ENCODE data around the gene PPM1H. TPM values are rescaled to one million over a fixed set of nuclear protein-coding genes. Genes with fewer than 3 reads are reported as not detected.

PPM1H gene
- total and polyA plus RNA-seq, 2 of the 8 experiments (the other 6 are each of a cell fraction or from before 2014, with no cell fraction given): 16.4 to 36.1 TPM

DNA sequence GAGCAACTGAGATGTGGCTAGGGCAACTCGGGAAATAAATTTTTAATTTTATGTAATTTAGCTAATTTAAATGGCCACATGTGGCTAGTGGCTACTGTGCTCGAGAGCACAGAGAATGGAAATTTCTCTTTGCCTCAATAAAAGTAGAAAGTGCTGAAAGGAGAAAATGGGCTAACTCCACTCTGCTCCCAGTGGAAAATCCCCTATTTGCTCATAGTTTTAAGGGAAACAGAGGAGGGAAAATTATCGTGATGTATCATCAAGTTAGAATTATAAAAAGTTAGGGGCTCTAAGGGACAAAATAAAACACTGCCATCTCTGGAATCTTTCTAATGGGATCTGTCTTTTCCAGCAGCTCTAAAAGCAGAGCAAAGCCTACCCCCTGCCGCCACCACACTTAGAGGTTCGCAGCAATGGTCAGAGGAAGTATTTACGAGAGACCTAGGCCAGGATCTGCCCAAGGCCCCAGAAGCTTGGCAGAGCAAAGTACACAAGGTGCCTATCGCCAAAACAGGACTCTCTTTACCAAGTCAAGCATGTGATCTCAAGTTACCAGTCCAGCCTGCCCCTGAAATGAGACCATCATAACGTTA is 220.7 kb downstream of the PPM1H start:
- H2BK120ac ChIP-seq (replicated peaks; ENCODE audit: low read depth, low read length): no peak overlapping the region
- H2BK20ac ChIP-seq (ENCODE audit: low read length): no peak overlapping the region
- no peak overlapping the region for H3K27ac ChIP-seq (ENCODE audit: low read depth, low read length)
- no peak for TF ChIP-seq RNF2 (IDR thresholded peaks at IDR 0.05; ENCODE audit: borderline replicate concordance, low read depth, low read length, missing control alignments, poor library complexity, severe bottlenecking)
- TF ChIP-seq ASH2L (IDR thresholded peaks at IDR 0.05; ENCODE audit: low read length): no peak
- TF ChIP-seq, protein P1, sequence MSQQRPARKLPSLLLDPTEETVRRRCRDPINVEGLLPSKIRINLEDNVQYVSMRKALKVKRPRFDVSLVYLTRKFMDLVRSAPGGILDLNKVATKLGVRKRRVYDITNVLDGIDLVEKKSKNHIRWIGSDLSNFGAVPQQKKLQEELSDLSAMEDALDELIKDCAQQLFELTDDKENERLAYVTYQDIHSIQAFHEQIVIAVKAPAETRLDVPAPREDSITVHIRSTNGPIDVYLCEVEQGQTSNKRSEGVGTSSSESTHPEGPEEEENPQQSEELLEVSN (IDR thresholded peaks at IDR 0.05): no peak
- no peak for TF ChIP-seq CHD2 (IDR thresholded peaks at IDR 0.05; ENCODE audit: low read length)
- TF ChIP-seq SP2 (IDR thresholded peaks at IDR 0.05; ENCODE audit: low read length): no peak
- TF ChIP-seq, protein P2, sequence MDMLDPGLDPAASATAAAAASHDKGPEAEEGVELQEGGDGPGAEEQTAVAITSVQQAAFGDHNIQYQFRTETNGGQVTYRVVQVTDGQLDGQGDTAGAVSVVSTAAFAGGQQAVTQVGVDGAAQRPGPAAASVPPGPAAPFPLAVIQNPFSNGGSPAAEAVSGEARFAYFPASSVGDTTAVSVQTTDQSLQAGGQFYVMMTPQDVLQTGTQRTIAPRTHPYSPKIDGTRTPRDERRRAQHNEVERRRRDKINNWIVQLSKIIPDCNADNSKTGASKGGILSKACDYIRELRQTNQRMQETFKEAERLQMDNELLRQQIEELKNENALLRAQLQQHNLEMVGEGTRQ (IDR thresholded peaks at IDR 0.05; ENCODE audit: low read length): no peak
- TF ChIP-seq PHF8 (conservative IDR thresholded peaks at IDR 0.05; ENCODE audit: low read depth, low read length): no peak
- no peak for TF ChIP-seq YY1 (IDR thresholded peaks at IDR 0.05; ENCODE audit: low read depth, low read length)
- no peak for TF ChIP-seq CREB1 (IDR thresholded peaks at IDR 0.05)
- no peak for TF ChIP-seq TBP (IDR thresholded peaks at IDR 0.05; ENCODE audit: low read depth, low read length)
- no peak for TF ChIP-seq HDAC2 (IDR thresholded peaks at IDR 0.05; ENCODE audit: borderline replicate concordance in 1 of 2, low read depth in 2 of 2, low read length in 2 of 2)

More for the DNA sequence above, 220.7 kb downstream of the PPM1H start:
- no peak overlapping the region for H2AFZ ChIP-seq (ENCODE audit: low read length)
- DNase-seq (ENCODE audit: low read depth in 1 of 2, low spot score in 2 of 2) (no peak), FAIRE-seq (no peak)
- H3K36me3 ChIP-seq (ENCODE audit: control insufficient read depth in 2 of 4, insufficient read depth in 4 of 4, low read length in 3 of 4): no peaks in the 10 kb centered on the region; a peak in 1 of 8 replicates
- no peak overlapping the region for H2BK12ac ChIP-seq (ENCODE audit: low read depth, low read length)
- H3K23ac ChIP-seq (ENCODE audit: insufficient read length): no peak overlapping the region
- no peaks in the 10 kb centered on the region for H3K23me2 ChIP-seq (ENCODE audit: low read depth, low read length)
- H2AK5ac ChIP-seq (ENCODE audit: low read depth, low read length): no peak overlapping the region
- peaks cover 0 to 12% (median 9%) of the 10 kb centered on the region in 4 experiments; a peak in 6 of 7 replicates for H3K4me1 ChIP-seq (replicated peaks in 1 of 4; ENCODE audit: control insufficient read depth in 3 of 4, insufficient read depth in 4 of 4, low read length in 3 of 4)
- H2BK15ac ChIP-seq (ENCODE audit: low read length): no peak overlapping the region
- WGBS, 2 experiments (ENCODE audit: extremely low coverage in 1 of 2, insufficient coverage in 1 of 2, insufficient read length in 1 of 2, insufficient replicate concordance in 2 of 2, low coverage in 1 of 2, low lambda C conversion rate in 2 of 2, missing lambda C conversion rate in 1 of 2): 86% methylated on average over 8 of the region's 8 CpGs; no CpG with 5 or more reads in 1 of the 2 experiments
- no peaks in the 10 kb centered on the region for H3K9me3 ChIP-seq (ENCODE audit: insufficient read depth in 2 of 2, low read depth in 1 of 2, low read length in 1 of 2)
- H4K20me1 ChIP-seq (replicated peaks in 1 of 2; ENCODE audit: control insufficient read depth in 1 of 2, insufficient read depth in 2 of 2, low read length in 2 of 2): no peaks in the 10 kb centered on the region
- ChIA-PET CTCF (ENCODE audit: partially characterized antibody) (interaction anchor here (0.7 to 3.5 kb wide), 8 partner anchors 9 to 114 kb away, joined by 3 to 13 read pairs (median 4); no protein-coding TSS in a partner anchor), POLR2A (ENCODE audit: partially characterized antibody) (interaction anchor here (1.8 kb wide), 1 partner anchor 24 kb away, joined by 7 read pairs; no protein-coding TSS in a partner anchor)
- no peak overlapping the region for H4K5ac ChIP-seq (ENCODE audit: insufficient read length, low read depth, low read length)
- no peak overlapping the region for H3K56ac ChIP-seq (replicated peaks; ENCODE audit: insufficient read length, low read depth, low read length)
- H3K79me2 ChIP-seq (ENCODE audit: control insufficient read depth in 1 of 2, insufficient read depth in 2 of 2, low read length in 2 of 2): no peaks in the 10 kb centered on the region
- H3K4me3 ChIP-seq (ENCODE audit: extremely low read depth in 1 of 4, insufficient read depth in 2 of 4, low read depth in 3 of 4, low read length in 4 of 4): no peak overlapping the region
- H2BK5ac ChIP-seq (ENCODE audit: low read depth, low read length): 0 out of 2 replicates have a peak overlapping the region, but pooled peaks have one; percentile 53
- H3K4ac ChIP-seq (replicated peaks; ENCODE audit: insufficient read length, low read depth, low read length): no peak overlapping the region
- no peaks in the 10 kb centered on the region for H3K27me3 ChIP-seq (replicated peaks in 1 of 4; ENCODE audit: control insufficient read depth in 3 of 4, extremely low read depth in 1 of 4, insufficient read depth in 3 of 4, low read length in 3 of 4)
- H3K79me1 ChIP-seq (ENCODE audit: low read depth, low read length): no peaks in the 10 kb centered on the region
- no peak overlapping the region for H3K9ac ChIP-seq (replicated peaks in 1 of 4; ENCODE audit: extremely low read depth in 1 of 4, low read depth in 3 of 4, low read length in 3 of 4)
- no peak overlapping the region for H3K14ac ChIP-seq (ENCODE audit: insufficient read length)
- no peak overlapping the region for H4K91ac ChIP-seq (replicated peaks; ENCODE audit: insufficient read length, low read length)
- H3K4me2 ChIP-seq (ENCODE audit: insufficient read depth in 1 of 2, low read depth in 2 of 2, low read length in 2 of 2): no peak overlapping the region
- no peak overlapping the region for H4K8ac ChIP-seq (ENCODE audit: extremely low read depth, insufficient read depth, low read length)
- H3K18ac ChIP-seq (ENCODE audit: extremely low read depth, low read length): no peak overlapping the region
